MM.1S (cell line): Measurements from ENCODE around the gene OR8K1.

Source experiments
- EZH2 ChIP-seq: fragments of 300-600 bp; sonication (generic); optimal IDR thresholded peaks from 2 replicates; pipeline ENCODE3; 2017; ENCODE audit warnings: low read depth, mild to moderate bottlenecking, antibody characterized with exemption, low read length, mixed read lengths
- EZH2phosphoT487 ChIP-seq: fragments of 300-600 bp; sonication (generic); IDR thresholded peaks from 2 replicates; pipeline ENCODE4 v1.6.1; 2018; ENCODE audit warnings: antibody characterized with exemption, low read length
- TF ChIP-seq, protein P1 (sequence below): fragments of 300-600 bp; sonication (generic); IDR thresholded peaks from 2 replicates; pipeline ENCODE4 v1.5.1; 2016; ENCODE audit warnings: antibody characterized with exemption, low read length, mixed read lengths

DNA sequence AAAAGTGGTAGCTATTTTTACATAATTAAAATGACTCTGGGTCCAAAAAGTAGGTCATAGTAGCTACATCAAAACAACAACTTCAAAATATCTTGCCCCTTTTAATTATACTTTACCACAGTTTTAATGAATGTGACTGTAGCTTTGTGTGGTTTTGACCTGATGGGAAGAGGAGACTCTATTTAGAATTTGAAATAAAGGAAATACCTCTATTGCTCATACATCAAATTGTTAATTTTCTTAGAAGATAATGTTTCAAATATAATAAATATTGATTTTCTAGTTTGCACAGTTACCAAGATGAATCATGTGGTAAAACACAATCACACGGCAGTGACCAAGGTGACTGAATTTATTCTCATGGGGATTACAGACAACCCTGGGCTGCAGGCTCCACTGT lies at the start of gene OR8K1:
- TF ChIP-seq, protein P1, sequence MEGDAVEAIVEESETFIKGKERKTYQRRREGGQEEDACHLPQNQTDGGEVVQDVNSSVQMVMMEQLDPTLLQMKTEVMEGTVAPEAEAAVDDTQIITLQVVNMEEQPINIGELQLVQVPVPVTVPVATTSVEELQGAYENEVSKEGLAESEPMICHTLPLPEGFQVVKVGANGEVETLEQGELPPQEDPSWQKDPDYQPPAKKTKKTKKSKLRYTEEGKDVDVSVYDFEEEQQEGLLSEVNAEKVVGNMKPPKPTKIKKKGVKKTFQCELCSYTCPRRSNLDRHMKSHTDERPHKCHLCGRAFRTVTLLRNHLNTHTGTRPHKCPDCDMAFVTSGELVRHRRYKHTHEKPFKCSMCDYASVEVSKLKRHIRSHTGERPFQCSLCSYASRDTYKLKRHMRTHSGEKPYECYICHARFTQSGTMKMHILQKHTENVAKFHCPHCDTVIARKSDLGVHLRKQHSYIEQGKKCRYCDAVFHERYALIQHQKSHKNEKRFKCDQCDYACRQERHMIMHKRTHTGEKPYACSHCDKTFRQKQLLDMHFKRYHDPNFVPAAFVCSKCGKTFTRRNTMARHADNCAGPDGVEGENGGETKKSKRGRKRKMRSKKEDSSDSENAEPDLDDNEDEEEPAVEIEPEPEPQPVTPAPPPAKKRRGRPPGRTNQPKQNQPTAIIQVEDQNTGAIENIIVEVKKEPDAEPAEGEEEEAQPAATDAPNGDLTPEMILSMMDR = no peak
- TF ChIP-seq EZH2 = no peak
- no peak for TF ChIP-seq EZH2phosphoT487
